Endothelial cell (in vitro differentiated cells): ENCODE data around the gene MYH7. TPM values are rescaled to one million over a fixed set of nuclear protein-coding genes. Genes with fewer than 3 reads are reported as not detected.

Experiments
- DNase-seq: peaks from one replicate; pipeline ENCODE4 v3.0.0; 2021; ENCODE audit warnings: low spot score
- H3K27ac Mint-ChIP-seq: one replicate; pipeline ENCODE4 v1.8.0; 2021; ENCODE audit warnings: mixed read lengths, inconsistent platforms; ENCODE audit not compliant: unreplicated experiment
- H3K27me3 Mint-ChIP-seq: one replicate; pipeline ENCODE4 v1.8.0; 2021; ENCODE audit warnings: mild to moderate bottlenecking, moderate library complexity, mixed read lengths, inconsistent platforms; ENCODE audit not compliant: unreplicated experiment
- H3K36me3 Mint-ChIP-seq: one replicate; pipeline ENCODE4 v1.8.0; 2021; ENCODE audit warnings: mild to moderate bottlenecking, low read depth, mixed read lengths, inconsistent platforms; ENCODE audit not compliant: unreplicated experiment
- H3K4me1 Mint-ChIP-seq: one replicate; pipeline ENCODE4 v1.8.0; 2021; ENCODE audit warnings: mild to moderate bottlenecking, mixed read lengths, inconsistent platforms; ENCODE audit not compliant: unreplicated experiment
- H3K4me3 Mint-ChIP-seq: one replicate; pipeline ENCODE4 v1.8.0; 2021; ENCODE audit warnings: mild to moderate bottlenecking, mixed read lengths, inconsistent platforms; ENCODE audit not compliant: unreplicated experiment
- H3K9me3 Mint-ChIP-seq: one replicate; pipeline ENCODE4 v1.8.0; 2021; ENCODE audit warnings: mixed read lengths, inconsistent platforms; ENCODE audit not compliant: unreplicated experiment
- CTCF ChIP-seq: fragments of 200-600 bp; sonication (generic); IDR thresholded peaks from one replicate; pipeline ENCODE4 v1.5.0; 2021; ENCODE audit warnings: antibody characterized with exemption; ENCODE audit not compliant: unreplicated experiment
- total RNA-seq: library from RNA; stranded (reverse); fragmentation: NEBNext Ultra II Directional; extraction: Animal tissue kit (Norgen Biotek cat#: 25700); gene quantifications from one replicate; pipeline ENCODE4 v1.2.1, GENCODE V29; 2021; ENCODE audit not compliant: unreplicated experiment

Gene MYH7
- total RNA-seq, 1 donor from 2014 or later, result 0.18 TPM

DNA sequence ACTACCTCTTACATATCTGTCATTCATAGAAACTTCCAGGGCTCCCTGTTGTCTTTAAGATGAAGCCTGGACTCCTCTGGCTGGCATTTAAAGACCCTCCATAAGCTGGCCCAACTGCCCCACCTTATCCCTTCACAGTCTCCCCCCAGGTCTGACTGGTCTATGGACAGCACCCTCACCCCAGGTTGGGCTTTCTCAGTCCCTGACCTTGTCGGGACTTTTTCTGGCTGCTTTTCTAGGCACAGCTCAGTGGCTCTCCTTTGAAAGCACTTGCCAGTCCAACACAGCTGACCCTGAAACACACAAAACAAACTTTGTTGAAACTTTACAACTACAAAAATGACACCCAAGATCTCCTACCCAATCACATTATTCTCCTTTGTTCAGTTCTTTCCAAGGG, 13.9 kb upstream of the MYH7 start:
- Mint-ChIP-seq H3K9me3 (no peaks in the 10 kb centered on the region), H3K4me1 (peaks cover 10% of the 10 kb centered on the region), H3K4me3 (no peak overlapping the region), H3K27ac (no peak overlapping the region), H3K36me3 (no peaks in the 10 kb centered on the region), H3K27me3 (peaks cover 1% of the 10 kb centered on the region)
- no peak for TF ChIP-seq CTCF
- no peak for DNase-seq

DNA sequence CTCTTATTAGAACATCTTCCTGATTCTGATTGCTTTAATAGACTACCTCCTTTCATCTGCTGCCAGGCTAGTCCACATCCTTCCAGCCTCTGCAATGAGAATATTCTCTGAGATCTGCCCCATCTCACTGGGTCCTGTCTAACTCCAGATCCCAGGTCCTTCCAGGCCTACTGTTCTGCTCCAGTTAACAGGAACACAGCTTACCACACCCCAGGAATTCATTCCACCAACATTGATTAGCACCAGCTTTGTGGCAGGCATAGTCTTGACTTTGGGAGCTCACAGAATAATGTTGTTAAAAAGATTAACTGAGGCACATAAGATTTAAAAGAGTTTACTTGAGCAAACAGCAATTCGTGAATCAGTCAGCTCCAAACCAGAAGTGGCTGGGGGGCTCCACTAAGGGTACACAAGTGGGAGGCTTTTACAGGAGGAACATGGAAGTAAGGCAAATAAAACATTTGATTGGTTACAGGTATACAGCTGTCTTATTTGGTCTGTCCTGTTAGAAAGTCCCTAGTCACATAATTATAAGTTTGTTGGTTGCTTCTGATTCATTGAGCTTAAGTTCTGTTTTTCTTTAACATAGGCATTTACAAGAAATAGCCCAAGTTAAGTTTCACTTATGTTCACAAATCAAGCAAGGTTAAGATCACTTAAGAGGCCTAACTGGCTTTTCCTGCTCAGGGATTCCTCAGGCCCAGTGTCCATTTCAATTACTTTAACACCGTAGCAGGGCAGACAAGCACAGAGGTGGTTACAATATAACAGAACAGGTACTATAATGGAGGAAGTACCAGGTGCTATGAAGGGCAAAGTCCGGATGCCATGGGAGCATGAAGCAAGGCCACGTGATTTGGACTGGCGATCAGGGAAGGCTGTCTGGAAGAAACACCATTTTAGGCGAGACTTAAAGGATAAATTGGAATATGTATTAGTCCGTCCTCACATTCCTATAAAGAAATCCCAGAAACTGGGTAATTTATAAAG, 12.2 kb upstream of the MYH7 start:
- no peak overlapping the region for H3K27ac Mint-ChIP-seq
- H3K27me3 Mint-ChIP-seq, result peaks cover 1% of the 10 kb centered on the region
- TF ChIP-seq CTCF, result no peak
- DNase-seq, result no peak
- no peaks in the 10 kb centered on the region for H3K36me3 Mint-ChIP-seq
- H3K4me3 Mint-ChIP-seq, result no peak overlapping the region
- no peaks in the 10 kb centered on the region for H3K9me3 Mint-ChIP-seq
- H3K4me1 Mint-ChIP-seq, result peaks cover 8% of the 10 kb centered on the region

DNA sequence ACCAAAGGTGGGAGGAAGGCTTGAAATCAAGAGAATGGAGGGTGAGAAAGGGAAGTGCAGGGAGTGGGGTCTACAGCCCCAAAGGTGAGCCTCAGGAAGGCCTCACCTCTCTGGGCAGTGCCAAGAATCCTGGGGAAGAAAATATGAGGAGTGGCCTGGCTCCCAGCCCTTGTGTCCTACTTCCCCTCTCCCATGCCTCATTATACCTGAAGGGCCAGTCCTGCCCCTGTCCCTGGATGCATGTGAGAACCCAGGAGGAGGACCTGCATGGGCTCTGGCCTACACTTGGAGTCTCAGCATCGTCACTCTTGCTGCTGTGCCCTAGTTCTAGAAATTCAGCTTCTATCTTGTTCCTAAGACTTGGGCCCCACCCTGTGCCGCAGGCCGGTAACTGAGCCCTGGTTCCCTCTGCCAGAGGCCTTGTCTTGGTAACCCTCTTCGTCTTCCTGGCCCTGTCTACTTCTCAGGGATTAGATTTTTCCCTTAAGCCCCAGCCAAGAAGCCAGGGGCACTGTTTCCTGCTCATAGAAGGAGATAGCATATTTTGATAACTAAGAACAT, 10.9 kb upstream of the MYH7 start:
- no peak for DNase-seq
- Mint-ChIP-seq H3K4me3 (no peak overlapping the region), H3K9me3 (no peaks in the 10 kb centered on the region), H3K4me1 (peaks cover 13% of the 10 kb centered on the region), H3K36me3 (no peaks in the 10 kb centered on the region), H3K27ac (no peak overlapping the region), H3K27me3 (peaks cover 4% of the 10 kb centered on the region)
- TF ChIP-seq CTCF, result no peak

DNA sequence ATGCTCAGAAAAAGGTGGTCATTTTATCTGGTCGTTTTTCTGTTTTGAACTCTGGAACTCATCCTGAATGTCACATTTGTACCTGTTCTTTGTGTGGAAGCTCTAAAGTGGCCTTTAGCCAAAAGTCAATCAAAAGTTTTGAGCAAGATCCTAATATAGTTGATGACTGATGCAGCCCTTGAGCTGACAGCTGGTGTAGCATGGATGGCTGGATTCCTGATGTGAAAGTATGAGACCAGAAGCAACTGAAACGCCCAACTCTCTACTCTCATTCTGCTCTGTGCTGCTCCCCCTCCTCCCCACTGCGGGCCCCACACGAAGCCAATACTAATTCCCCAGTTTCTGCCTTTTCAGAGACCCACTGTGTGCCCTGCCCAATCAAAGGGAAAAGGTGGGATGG, 10.3 kb upstream of the MYH7 start:
- DNase-seq, result no peak
- no peak for TF ChIP-seq CTCF
- peaks cover 18% of the 10 kb centered on the region for H3K4me1 Mint-ChIP-seq
- H3K36me3 Mint-ChIP-seq, result no peaks in the 10 kb centered on the region
- no peak overlapping the region for H3K4me3 Mint-ChIP-seq
- no peak overlapping the region for H3K27ac Mint-ChIP-seq
- peaks cover 4% of the 10 kb centered on the region for H3K27me3 Mint-ChIP-seq
- H3K9me3 Mint-ChIP-seq, result no peaks in the 10 kb centered on the region

GRCh38 chr14:23444314-23444713, 8.9 kb upstream of the MYH7 start:
- Mint-ChIP-seq H3K36me3 (no peaks in the 10 kb centered on the region), H3K27ac (no peak overlapping the region)

More at GRCh38 chr14:23444314-23444713, 8.9 kb upstream of the MYH7 start:
- no peak overlapping the region for H3K4me3 Mint-ChIP-seq
- no peak for DNase-seq
- no peak for TF ChIP-seq CTCF
- peaks cover 5% of the 10 kb centered on the region for H3K27me3 Mint-ChIP-seq
- peaks cover 21% of the 10 kb centered on the region for H3K4me1 Mint-ChIP-seq
- H3K9me3 Mint-ChIP-seq, result no peaks in the 10 kb centered on the region
